ENCODE results near the gene FADS3. TPM values are rescaled to one million over a fixed set of nuclear protein-coding genes. Genes with fewer than 3 reads are reported as not detected.
"Not testable (repeated sequence)": the region's sequence is repeated elsewhere in the genome, so short reads cannot be mapped to it uniquely, and the experiment has no call there.

The FADS3 gene
- total RNA-seq, 1 experiment from 2014 or later, result 26.6 TPM

- no peak for DNase-seq (ENCODE audit: low read depth, low spot score)
- in situ Hi-C loops (cut with HindIII; ENCODE audit: low pct_unique_long_range_greater_than_20kb, low sequenced_read_pairs), result no loop called here
These were observed 3.4 kb downstream of the FADS3 start for GRCh38 chr11:61887839-61888494.

GRCh38 chr11:61886643-61887042 is 4.7 kb downstream of the FADS3 start:
- DNase-seq (ENCODE audit: low read depth, low spot score), result no peak
- in situ Hi-C loops (cut with HindIII; ENCODE audit: low pct_unique_long_range_greater_than_20kb, low sequenced_read_pairs), result no loop called here

- in situ Hi-C loops (cut with HindIII; ENCODE audit: low pct_unique_long_range_greater_than_20kb, low sequenced_read_pairs), result no loop called here
- DNase-seq (ENCODE audit: low read depth, low spot score), result no peak
These were observed 5.4 kb downstream of the FADS3 start for GRCh38 chr11:61885784-61886580.

- DNase-seq (ENCODE audit: low read depth, low spot score), result no peak
- in situ Hi-C loops (cut with HindIII; ENCODE audit: low pct_unique_long_range_greater_than_20kb, low sequenced_read_pairs), result no loop called here
These were observed 6.1 kb downstream of the FADS3 start for GRCh38 chr11:61885166-61885778.

GRCh38 chr11:61883947-61884346 is 7.4 kb downstream of the FADS3 start:
- no peak for DNase-seq (ENCODE audit: low read depth, low spot score)
- in situ Hi-C loops (cut with HindIII; ENCODE audit: low pct_unique_long_range_greater_than_20kb, low sequenced_read_pairs), result no loop called here

GRCh38 chr11:61883327-61883726 is 8.0 kb downstream of the FADS3 start:
- in situ Hi-C loops (cut with HindIII; ENCODE audit: low pct_unique_long_range_greater_than_20kb, low sequenced_read_pairs), result no loop called here
- DNase-seq (ENCODE audit: low read depth, low spot score), result peak; percentile 32

GRCh38 chr11:61882879-61883278 is 8.5 kb downstream of the FADS3 start:
- in situ Hi-C loops (cut with HindIII; ENCODE audit: low pct_unique_long_range_greater_than_20kb, low sequenced_read_pairs), result no loop called here
- no peak for DNase-seq (ENCODE audit: low read depth, low spot score)

- DNase-seq (ENCODE audit: low read depth, low spot score); in situ Hi-C loops (cut with HindIII; ENCODE audit: low pct_unique_long_range_greater_than_20kb, low sequenced_read_pairs): not testable (repeated sequence)
These were observed 9.1 kb downstream of the FADS3 start for GRCh38 chr11:61882267-61882666.

GRCh38 chr11:61881397-61881796 is 9.9 kb downstream of the FADS3 start:
- in situ Hi-C loops (cut with HindIII; ENCODE audit: low pct_unique_long_range_greater_than_20kb, low sequenced_read_pairs), result no loop called here
- DNase-seq (ENCODE audit: low read depth, low spot score), result no peak

- in situ Hi-C loops (cut with HindIII; ENCODE audit: low pct_unique_long_range_greater_than_20kb, low sequenced_read_pairs), result no loop called here
- no peak for DNase-seq (ENCODE audit: low read depth, low spot score)
These were observed 10.9 kb downstream of the FADS3 start for GRCh38 chr11:61880454-61880853.

- in situ Hi-C loops (cut with HindIII; ENCODE audit: low pct_unique_long_range_greater_than_20kb, low sequenced_read_pairs), result no loop called here
These were observed 11.3 kb downstream of the FADS3 start for GRCh38 chr11:61880031-61880430.

GRCh38 chr11:61879152-61879551 is 12.2 kb downstream of the FADS3 start:
- DNase-seq (ENCODE audit: low read depth, low spot score), result no peak
- in situ Hi-C loops (cut with HindIII; ENCODE audit: low pct_unique_long_range_greater_than_20kb, low sequenced_read_pairs), result no loop called here

More at GRCh38 chr11:61880031-61880430, 11.3 kb downstream of the FADS3 start:
- DNase-seq (ENCODE audit: low read depth, low spot score), result no peak

GRCh38 chr11:61875698-61876097 is 15.6 kb downstream of the FADS3 start:
- DNase-seq (ENCODE audit: low read depth, low spot score), result no peak
- in situ Hi-C loops (cut with HindIII; ENCODE audit: low pct_unique_long_range_greater_than_20kb, low sequenced_read_pairs), result no loop called here

GRCh38 chr11:61874853-61875252 is 16.5 kb downstream of the FADS3 start:
- in situ Hi-C loops (cut with HindIII; ENCODE audit: low pct_unique_long_range_greater_than_20kb, low sequenced_read_pairs), result no loop called here
- DNase-seq (ENCODE audit: low read depth, low spot score), result no peak

GRCh38 chr11:61874377-61874809 is 17.0 kb downstream of the FADS3 start:
- no peak for DNase-seq (ENCODE audit: low read depth, low spot score)
- in situ Hi-C loops (cut with HindIII; ENCODE audit: low pct_unique_long_range_greater_than_20kb, low sequenced_read_pairs), result no loop called here

GRCh38 chr11:61873588-61874376 is 17.6 kb downstream of the FADS3 start:
- in situ Hi-C loops (cut with HindIII; ENCODE audit: low pct_unique_long_range_greater_than_20kb, low sequenced_read_pairs), result no loop called here
- DNase-seq (ENCODE audit: low read depth, low spot score), result no peak

- in situ Hi-C loops (cut with HindIII; ENCODE audit: low pct_unique_long_range_greater_than_20kb, low sequenced_read_pairs), result no loop called here
- no peak for DNase-seq (ENCODE audit: low read depth, low spot score)
These were observed 18.3 kb downstream of the FADS3 start for GRCh38 chr11:61872935-61873565.

All from SK-MEL-5 (cell line).